Measurements from ENCODE around the gene RHEX.

RHEX gene

DNA sequence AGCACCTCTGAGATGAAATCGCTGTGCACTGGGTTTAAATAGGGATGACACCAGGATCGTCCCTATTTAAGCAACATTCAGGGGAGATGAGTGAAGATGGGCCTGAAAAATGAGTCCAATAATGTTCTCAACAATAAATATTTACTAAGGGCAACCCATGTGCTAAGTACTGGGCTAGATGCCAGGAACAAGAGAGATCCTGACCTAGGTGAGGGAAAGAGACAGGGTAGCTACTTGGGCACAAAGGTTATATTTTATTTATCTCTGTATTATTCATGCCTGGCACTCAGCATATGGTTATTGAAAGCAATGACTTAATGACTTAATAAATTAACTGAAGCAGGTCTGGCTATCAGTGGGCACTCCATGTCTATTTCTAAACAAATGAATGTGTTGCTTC is 91.6 kb downstream of the RHEX start:
- TF ChIP-seq, protein P1, sequence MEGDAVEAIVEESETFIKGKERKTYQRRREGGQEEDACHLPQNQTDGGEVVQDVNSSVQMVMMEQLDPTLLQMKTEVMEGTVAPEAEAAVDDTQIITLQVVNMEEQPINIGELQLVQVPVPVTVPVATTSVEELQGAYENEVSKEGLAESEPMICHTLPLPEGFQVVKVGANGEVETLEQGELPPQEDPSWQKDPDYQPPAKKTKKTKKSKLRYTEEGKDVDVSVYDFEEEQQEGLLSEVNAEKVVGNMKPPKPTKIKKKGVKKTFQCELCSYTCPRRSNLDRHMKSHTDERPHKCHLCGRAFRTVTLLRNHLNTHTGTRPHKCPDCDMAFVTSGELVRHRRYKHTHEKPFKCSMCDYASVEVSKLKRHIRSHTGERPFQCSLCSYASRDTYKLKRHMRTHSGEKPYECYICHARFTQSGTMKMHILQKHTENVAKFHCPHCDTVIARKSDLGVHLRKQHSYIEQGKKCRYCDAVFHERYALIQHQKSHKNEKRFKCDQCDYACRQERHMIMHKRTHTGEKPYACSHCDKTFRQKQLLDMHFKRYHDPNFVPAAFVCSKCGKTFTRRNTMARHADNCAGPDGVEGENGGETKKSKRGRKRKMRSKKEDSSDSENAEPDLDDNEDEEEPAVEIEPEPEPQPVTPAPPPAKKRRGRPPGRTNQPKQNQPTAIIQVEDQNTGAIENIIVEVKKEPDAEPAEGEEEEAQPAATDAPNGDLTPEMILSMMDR (IDR thresholded peaks at IDR 0.05; ENCODE audit: extremely low read depth, missing control alignments): no peak
- no peak for DNase-seq (ENCODE audit: low spot score)

DNA sequence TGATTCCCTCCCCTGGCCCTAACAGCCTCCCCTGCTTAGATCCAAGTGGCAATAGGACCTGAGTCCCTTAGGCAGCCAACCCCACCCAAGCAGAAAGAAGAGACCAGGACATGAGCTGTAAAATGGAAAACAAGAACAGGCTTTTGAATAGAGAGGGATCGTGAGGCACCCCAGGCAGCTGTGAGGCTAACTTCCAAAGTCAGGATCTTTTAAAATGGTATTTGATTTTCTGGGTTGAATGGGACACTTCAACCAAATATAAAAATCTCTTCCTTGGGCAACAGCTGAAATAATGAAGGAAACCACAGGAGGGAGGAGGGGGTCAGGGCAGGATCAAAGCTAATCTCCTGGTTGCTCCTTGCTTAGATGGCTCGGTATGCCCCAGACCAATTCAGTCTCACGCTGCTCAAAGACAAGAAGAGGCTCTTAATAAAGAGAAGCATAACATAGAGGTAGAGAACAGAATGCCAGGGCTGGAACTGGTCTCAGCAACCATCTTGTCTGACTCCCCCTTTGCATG is 92.9 kb downstream of the RHEX start:
- no peak for DNase-seq (ENCODE audit: low spot score)
- TF ChIP-seq, protein P1 (IDR thresholded peaks at IDR 0.05; ENCODE audit: extremely low read depth, missing control alignments): no peak

All from GM20000 (cell line).